Daoy (cell line): ENCODE results near the gene ARMH4. TPM values are rescaled to one million over a fixed set of nuclear protein-coding genes. Genes with fewer than 3 reads are reported as not detected.

Source experiments
- DNase-seq: peaks from one replicate; pipeline ENCODE4 v3.0.0-alpha.2; 2015; ENCODE audit warnings: low read depth
- total RNA-seq: library from RNA; depleted of rRNA; stranded (reverse); fragments of >200 nt; shearing (Covaris generic); gene quantifications from 2 replicates; pipeline ENCODE4 v1.2.3, GENCODE V29; 2014; rRNA removed

The ARMH4 gene
- total RNA-seq, 1 experiment from 2014 or later = 3.3 TPM

- no peak for DNase-seq
These were observed 189.5 kb downstream of the ARMH4 start for GRCh38 chr14:57962325-57963035.

GRCh38 chr14:57961786-57962060, 190.3 kb downstream of the ARMH4 start:
- no peak for DNase-seq

GRCh38 chr14:57960946-57961785, 190.8 kb downstream of the ARMH4 start:
- DNase-seq = no peak

- no peak for DNase-seq
These were observed 194.6 kb downstream of the ARMH4 start for GRCh38 chr14:57957441-57957840.

Other genes with a start within 250 kb of the ARMH4 start
- gene ACTR10, start 47.9 kb upstream of the ARMH4 start, total RNA-seq = 71.3 and 79.3 TPM in 2 replicates
- 370 and 371 TPM in 2 replicates for gene PSMA3, start 92.6 kb upstream of the ARMH4 start, total RNA-seq
- 4.1 and 4.3 TPM in 2 replicates for gene ARID4A, start 146.3 kb upstream of the ARMH4 start, total RNA-seq
- gene TOMM20L, start 243.7 kb upstream of the ARMH4 start, total RNA-seq = not detected in 2 replicates